HG03558 (cell line): ENCODE results near the gene NR4A3.
"Not testable (repeated sequence)": the region's sequence is repeated elsewhere in the genome, so short reads cannot be mapped to it uniquely, and the experiment has no call there.

Experiments
- ATAC-seq: cut with Tn5 transposase; IDR thresholded peaks from one replicate; pipeline ENCODE4 v1.9.1; 2021; ENCODE audit warnings: moderate number of reproducible peaks; ENCODE audit not compliant: unreplicated experiment; ENCODE audit errors: extremely low read depth

The NR4A3 gene

DNA sequence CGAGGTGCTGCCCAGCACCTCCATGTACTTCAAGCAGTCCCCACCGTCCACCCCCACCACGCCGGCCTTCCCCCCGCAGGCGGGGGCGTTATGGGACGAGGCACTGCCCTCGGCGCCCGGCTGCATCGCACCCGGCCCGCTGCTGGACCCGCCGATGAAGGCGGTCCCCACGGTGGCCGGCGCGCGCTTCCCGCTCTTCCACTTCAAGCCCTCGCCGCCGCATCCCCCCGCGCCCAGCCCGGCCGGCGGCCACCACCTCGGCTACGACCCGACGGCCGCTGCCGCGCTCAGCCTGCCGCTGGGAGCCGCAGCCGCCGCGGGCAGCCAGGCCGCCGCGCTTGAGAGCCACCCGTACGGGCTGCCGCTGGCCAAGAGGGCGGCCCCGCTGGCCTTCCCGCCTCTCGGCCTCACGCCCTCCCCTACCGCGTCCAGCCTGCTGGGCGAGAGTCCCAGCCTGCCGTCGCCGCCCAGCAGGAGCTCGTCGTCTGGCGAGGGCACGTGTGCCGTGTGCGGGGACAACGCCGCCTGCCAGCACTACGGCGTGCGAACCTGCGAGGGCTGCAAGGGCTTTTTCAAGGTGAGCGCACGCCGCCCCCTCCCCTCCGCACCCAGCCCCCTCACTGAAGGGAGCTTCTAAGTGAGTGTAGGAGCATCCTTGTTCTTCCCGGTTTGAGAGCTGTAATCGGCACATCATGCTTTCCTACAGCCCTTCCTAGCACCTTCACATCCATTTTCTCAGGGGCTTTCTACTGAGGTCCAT is 6.9 kb downstream of the NR4A3 start:
- no peak for ATAC-seq

DNA sequence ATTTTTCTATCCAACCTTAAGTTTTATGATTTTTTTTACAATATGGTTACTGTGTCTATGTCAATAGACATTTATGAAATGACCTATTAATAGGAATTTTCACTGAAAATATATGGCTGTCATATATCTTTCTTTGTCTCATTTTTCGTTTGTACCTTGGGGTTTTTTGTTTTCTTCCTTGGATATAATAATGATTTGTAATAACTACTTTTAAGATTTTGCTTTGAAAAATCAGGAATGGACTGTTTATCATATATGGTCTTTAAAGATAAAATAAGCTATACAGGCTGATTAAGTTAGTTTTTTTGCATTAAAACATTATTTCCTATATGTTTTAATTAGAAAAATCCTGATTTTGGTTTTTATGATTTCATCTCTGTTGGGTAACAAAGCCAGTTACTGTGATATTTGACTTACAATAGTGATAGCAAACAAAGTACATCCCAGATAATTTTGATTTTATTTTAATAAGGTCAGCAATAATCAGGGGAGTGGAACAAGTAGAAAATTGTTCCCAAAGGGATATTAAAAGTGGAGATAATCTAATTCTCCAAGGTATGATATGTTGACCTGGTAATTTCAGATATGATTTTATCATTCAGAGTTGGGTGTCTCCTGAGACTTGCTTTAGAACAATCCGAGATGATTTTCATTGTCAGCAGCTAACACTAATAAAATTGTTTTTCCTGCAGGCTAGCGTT is 10.3 kb downstream of the NR4A3 start:
- ATAC-seq = no peak

DNA sequence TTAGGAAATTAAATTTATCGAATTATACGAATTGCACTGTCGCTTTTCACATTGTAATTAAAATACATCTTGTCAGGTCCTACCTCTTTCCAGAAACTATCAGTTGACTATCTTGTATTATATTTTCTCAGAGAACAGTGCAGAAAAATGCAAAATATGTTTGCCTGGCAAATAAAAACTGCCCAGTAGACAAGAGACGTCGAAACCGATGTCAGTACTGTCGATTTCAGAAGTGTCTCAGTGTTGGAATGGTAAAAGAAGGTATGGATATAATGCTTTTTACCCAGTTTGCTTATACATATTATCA is 10.8 kb downstream of the NR4A3 start:
- no peak for ATAC-seq

DNA sequence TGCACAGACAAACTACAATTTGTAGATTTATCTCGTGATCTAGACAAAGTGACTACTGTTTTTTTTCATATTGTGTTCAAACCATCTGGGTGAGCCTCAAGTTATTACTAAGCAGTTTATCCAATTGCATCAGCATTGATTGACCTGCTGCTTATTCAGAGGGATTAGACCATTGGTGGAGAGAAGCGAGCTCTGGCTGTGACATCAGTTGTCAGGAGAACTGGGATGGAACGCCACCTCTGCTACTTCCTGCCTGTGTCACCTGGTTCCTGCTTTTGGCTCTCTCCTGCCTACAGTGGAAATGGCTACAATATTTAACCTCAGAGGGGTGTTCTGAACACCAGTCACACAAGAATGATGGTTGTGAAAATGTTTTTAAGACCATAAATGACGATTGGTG is 12.1 kb downstream of the NR4A3 start:
- no peak for ATAC-seq

DNA sequence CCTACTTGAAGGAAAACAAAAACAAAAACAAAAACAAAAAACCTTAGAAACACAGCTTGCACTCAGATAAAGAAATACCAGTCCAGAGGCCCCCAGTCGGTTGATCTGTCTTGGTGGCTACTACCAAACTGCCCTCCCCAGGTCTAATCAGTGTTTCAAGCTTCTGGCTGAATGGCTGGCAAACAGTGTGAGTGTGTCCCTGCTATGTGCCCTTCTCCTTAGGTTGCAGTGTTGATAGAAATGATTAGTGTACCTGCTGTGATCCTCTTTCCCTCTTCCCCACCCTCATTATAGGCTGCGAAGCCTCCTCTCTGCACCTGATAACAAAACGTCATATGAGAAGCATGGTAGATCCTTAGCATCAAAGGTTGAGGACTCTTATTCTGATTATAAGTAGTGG is 12.8 kb downstream of the NR4A3 start:
- no peak for ATAC-seq

DNA sequence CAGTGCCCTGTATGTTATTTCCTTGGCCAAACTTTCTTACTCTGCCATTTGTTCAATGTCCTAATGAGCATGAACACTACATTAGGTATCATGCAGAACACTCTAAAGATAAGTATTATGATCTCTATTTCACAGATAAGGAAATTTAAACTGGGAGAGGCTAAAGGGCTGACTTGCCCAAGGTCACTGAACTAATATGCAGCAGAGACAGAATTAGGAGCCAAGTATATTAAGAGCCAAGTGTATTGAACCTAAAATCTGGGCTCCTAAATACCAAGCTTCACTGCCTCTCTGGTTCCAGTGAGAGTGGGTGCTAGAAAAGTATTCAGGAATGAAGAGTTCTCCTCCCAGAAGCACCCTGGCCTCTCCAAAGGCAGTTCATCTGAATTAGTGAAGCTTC is 13.5 kb downstream of the NR4A3 start:
- ATAC-seq = no peak

DNA sequence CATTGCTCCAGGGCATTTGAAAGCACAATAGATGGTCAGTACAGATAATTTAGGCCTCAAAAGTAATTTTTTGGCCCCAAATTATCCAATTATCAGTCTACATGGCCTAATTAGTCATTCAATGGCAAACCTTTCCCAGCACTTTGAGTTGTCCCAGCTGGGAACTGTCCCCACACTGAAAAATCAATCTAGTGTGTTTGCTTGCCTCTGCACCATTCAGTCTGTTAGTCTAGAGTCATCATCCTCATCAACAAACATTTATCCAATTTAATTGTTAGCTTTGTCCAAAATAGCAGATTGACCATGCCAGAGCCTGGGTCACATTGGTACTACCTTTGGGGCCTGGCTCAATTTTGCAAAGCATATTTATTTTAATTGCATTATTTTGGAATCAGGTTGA is 13.9 kb downstream of the NR4A3 start:
- ATAC-seq = no peak

DNA sequence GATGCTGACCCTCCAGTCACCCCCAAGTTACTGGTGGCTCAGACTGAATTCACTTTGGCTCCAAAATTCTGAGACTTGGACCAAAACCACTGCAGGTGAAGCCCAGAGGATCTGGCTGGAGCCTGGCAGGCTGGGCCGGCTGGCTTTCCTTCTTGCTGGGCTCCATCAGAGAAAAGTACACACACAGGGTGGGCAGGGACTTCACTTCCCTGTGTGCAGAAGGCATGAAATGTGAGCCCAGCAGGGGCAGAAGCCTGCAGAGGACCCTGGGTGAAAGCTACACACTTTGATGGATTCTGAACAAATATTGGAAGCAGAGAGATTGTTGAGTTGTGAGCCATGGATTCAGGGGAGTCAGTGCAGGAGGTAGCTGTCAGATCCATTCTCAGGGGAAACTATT is 18.4 kb downstream of the NR4A3 start:
- no peak for ATAC-seq

DNA sequence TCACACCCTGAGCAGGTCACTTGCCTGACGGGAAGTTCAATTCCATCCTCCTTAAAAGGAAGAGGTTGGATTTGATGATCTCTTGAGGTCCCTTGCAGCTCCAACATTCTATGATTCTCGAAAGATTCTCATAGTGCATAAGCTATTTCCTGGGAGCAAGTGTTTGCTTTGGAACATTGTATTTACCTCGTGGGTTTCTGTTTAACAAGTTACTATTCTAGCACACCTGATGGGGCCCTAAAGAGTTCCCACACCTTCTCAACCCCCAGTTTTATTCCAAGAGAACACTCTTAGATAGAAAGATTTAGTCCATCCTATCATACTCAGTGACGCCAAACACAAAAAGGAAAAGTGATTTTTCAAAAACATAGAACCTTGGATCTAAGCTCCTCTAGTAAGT is 23.4 kb downstream of the NR4A3 start:
- no peak for ATAC-seq

DNA sequence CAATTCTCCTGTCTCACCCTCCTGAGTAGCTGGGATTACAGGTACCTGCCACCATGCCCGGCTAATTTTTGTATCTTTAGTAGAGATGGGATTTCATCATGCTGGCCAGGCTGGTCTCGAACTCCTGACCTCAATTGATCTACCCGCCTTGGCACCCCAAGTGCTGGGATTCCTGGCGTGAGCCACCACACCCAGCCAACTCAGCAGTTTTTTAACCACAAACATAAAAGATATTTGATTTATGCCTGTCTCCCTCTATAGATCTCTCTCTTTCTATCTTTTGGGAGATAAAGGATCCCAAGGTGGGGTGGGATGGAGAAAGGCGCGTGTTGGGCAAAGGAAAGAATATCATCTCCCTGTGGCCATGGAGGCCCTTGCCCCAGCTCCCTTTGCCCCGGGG is 26.8 kb downstream of the NR4A3 start:
- ATAC-seq = no peak

DNA sequence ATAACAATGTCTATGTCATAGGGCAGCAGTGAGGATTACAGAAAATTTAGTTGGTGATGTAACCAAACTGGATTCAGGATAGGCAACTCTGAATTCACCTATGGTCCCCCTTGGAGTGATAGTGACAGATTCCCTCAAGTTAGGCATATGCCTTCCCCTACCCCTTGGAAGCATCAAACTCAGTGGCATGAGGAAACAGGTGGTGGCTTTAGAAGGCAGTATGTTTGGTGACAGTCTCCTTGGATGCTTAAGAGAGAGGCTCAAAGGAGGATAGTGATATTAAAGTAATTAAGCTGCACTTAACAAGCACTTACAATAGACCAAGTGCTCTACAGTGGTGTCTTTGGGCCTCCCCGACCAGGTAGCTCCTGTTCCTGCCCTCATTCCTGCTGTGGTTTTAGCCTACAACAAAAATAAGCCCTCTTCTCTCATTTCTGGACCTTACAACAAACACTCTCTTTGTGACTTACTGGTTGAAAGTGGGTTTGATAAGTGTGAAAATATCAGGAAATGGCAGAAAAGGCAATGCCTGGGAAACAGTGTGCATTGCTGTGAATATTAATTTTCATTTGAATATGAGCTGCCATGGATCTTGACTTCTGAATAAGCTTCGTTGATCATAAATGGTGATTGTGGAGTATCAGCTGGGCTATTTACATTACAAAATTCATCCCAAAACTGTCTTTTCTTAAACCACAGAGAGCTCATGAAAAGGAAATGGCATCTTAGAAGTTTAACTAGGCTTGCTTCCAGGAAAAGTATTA is 29.2 kb downstream of the NR4A3 start:
- no peak for ATAC-seq

DNA sequence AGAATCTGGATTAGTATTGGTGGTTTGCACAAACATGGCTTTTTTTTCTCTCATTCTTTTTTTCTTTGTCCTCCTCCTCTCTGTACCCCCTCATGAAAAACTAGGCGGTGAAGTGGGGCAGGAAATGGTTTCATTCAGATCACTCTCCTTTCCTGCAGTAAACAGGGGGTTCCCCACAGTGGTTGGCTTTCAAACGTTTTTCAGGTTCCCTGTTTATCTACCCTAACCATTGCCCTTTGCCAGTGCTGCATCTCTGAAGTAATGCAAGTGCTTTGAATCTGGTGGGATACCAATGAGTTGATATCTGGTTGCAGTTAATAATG is 29.8 kb downstream of the NR4A3 start:
- ATAC-seq = peak; percentile 72

DNA sequence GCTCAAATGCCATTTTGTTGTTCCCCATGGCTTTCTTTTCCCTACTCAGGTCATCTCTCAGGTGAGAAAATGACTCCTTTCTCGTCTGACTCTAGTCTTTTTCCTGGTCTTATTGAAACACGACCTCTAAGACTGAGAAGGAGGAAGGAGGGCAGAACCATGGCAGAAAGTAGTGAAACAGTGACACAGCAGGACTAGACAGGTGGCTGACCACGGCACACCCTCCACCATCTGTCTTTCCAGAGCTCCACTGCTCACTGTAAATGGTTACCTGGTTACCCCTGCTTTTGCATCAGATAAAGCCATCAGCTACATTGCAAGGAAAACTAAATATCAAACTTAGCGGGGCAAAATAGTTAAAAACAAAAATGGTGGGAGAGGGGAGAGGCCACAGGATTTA is 30.9 kb downstream of the NR4A3 start:
- ATAC-seq = no peak

DNA sequence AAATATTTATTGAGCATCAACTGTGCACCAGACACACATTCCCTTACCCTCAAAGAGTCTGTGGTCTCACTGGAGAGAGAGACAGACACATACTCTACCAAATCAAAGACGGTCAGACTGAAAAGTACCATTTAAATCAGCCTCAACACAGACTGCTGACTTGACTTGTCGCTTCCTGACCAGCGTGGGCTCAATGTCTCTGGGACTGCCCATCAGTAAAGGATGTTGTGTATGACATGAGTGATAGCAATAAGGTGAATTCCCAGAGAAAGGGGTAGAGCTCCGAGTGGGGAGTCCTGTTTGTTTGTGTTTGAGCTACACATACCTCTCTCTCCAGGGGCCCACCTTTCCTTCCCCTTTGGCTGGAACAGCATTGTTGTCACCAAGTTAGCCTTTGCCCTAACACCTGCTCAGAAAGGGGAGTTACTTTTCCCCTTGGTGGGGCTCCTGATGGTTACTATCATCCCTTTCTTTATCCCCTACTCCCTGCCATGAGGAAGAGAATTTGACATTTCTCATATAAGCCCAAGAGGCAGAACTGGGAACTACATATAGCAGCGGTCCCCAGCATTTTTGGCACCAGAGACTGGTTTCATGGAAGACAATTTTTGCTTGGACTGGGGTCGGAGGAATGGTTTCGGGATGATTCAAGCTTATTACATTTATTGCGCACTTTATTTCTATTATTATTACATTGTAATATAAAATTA is 33.9 kb downstream of the NR4A3 start:
- ATAC-seq = no peak

DNA sequence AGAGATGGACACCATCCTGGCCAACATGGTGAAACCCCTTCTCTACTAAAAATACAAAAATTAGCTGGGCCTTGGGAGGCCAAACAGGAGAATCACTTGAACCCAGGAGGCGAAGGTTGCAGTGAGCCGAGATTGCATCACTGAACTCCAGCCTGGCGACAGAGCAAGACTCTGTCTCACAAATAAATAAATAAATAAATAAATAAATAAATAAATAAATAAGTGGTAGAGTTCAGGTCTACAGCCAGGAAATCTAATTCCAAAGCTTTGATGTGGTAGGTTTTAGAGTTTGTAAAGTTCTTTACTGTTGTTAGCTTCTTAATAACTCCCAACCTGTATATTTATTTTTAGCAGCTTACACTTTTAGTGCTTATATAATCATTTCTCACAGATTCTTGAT is 35.9 kb downstream of the NR4A3 start:
- not testable (repeated sequence) for ATAC-seq

DNA sequence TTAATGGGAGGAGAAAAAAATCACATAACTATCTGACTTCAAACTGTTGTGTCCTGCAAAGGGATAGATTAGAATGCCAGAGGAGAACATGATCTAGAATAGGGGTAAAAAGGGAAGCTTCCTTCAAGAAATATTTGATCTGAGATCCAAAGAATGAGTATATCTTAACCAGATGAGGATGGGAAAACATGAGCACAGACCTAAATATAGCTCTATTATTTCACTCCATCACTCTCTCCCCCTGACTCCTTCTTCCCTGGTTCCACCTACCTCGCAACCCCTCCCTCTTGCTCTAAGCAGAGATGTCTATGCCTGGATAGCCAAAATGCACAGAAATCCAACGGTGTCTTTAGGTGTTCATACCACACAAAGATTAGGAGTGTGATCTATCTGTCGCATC is 36.4 kb downstream of the NR4A3 start:
- no peak for ATAC-seq

DNA sequence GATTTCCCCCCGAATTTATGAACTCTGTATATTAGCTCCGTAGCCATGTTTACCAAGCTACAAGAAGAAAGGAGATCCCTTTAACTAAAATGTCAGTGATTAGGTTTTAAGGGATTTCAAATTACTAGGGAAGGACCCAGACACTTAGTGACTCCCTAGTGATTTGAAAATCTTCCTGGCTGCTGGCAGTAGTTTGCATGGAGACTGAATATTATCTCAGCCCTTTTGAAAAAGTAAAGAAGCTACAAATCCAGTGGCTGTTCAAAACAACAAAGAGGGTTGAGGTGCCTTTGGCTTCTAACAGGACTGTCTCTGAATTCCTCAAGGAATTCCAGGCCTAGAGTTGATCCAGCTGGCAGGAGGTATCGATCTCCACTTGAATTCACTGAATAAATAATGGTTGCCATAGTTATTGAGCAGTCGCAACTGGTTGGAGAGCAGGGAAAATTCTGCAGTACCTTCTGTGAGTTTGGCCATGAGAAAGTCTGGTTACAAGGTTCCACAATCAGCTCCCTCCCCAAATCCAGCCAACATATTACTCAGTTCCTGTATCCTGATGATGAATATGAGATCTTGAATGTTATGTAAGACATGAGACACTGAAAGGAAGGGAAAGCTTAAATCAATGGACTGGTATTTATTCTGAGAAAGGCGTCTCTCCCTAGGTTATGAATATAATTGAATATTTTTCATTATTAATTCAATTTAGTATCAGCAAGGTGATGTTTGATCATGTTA is 37.7 kb downstream of the NR4A3 start:
- ATAC-seq = no peak

DNA sequence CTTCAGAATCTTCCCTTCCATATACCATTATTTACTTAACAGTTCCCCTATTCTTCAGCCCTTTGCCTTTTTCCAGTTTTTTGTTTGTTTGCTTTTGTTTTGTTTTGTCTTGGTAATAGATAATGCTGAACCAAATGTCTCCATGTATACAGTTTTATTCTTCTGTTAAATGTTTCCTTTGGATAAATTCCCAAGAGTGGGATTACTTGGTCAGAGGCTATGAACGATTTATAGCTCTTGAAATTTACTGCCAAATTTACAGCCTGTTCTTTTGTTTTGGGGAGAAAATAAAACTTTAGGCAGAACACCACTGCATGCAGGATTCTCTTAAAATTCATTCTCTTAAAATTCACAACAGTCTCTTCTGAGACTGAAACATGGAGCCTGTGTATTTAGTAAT is 38.6 kb downstream of the NR4A3 start:
- no peak for ATAC-seq

DNA sequence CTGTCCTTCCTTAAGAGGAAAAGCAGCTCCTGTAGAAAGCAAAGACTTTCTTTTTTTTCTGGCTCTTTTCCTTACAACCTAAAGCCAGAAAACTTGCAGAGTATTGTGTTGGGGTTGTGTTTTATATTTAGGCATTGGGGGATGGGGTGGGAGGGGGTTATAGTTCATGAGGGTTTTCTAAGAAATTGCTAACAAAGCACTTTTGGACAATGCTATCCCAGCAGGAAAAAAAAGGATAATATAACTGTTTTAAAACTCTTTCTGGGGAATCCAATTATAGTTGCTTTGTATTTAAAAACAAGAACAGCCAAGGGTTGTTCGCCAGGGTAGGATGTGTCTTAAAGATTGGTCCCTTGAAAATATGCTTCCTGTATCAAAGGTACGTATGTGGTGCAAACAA is 42.3 kb downstream of the NR4A3 start:
- no peak for ATAC-seq

DNA sequence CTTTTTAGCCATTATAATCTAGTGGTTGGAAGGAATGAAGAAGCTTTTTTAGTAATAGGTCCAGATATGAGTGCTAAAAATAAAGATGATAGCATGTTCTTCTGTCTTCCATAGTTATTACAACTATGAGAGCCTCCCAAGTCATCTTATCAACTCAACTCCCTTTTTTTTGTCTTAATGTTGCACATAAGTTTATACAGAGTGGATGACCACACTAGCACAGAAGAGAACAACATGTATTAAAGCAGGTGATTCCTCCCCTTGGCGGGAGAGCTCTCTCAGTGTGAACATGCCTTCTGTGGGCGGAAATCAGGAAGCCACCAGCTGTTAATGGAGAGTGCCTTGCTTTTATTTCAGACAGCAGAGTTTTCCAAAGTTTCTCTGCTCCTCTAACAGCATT is 44.7 kb downstream of the NR4A3 start:
- no peak for ATAC-seq
